Sigmoid colon (tissue), 4 donors: ENCODE measurements around the gene ACVR2A.

Experiments
- CTCF ChIP-seq, 4 experiments: fragments of 450-650 bp in 3 of 4; fragments of 200-600 bp in 1 of 4; IDR thresholded peaks; one replicate each; pipeline ENCODE4 v1.5.1; 2016 to 2019; ENCODE audit warnings: antibody characterized with exemption in 4 of 4, mild to moderate bottlenecking in 3 of 4, moderate library complexity in 2 of 4
- EP300 ChIP-seq, 4 donors: sonication (generic); formaldehyde crosslinking; IDR thresholded peaks; one replicate each; pipeline ENCODE4 v1.6.1; 2017; ENCODE audit warnings: antibody characterized with exemption in 4 of 4
- POLR2A ChIP-seq, 2 donors: fragments of 450-650 bp; IDR thresholded peaks; one replicate each; pipeline ENCODE4 v1.6.1; 2016; ENCODE audit warnings: antibody characterized with exemption in 2 of 2, mild to moderate bottlenecking in 2 of 2, moderate library complexity in 2 of 2
- POLR2AphosphoS5 ChIP-seq, 4 donors: sonication (generic); formaldehyde crosslinking; IDR thresholded peaks; one replicate each; pipeline ENCODE4 v1.6.1; 2017; ENCODE audit warnings: antibody characterized with exemption in 4 of 4

- TF ChIP-seq CTCF (IDR thresholded peaks at IDR 0.05) (no peak), POLR2A (IDR thresholded peaks at IDR 0.05) (no peak), EP300 (IDR thresholded peaks at IDR 0.05) (no peak), POLR2AphosphoS5 (IDR thresholded peaks at IDR 0.05) (no peak)
Observed at GRCh38 chr2:147845411-147845971, 662 bp downstream of the ACVR2A start.
